HepG2 (cell line): ENCODE measurements around the gene DNAJA1. TPM values are rescaled to one million over a fixed set of nuclear protein-coding genes. Genes with fewer than 3 reads are reported as not detected.

Experiments used
- ARID5B ChIP-seq: IDR thresholded peaks from 2 replicates; pipeline ENCODE4 v1.4.0; 2020; ENCODE audit warnings: mild to moderate bottlenecking, missing genetic modification reagents
- FOXK1 ChIP-seq: sonication (generic); formaldehyde crosslinking; IDR thresholded peaks from 2 replicates; pipeline ENCODE4 v1.4.0; 2020; ENCODE audit warnings: low read depth, missing genetic modification reagents, borderline replicate concordance
- KDM6A ChIP-seq: IDR thresholded peaks from 2 replicates; pipeline ENCODE4 v1.6.1; 2016; ENCODE audit warnings: low read depth
- NFIC ChIP-seq: IDR thresholded peaks from 2 replicates; pipeline ENCODE4 v1.6.1; 2012; ENCODE audit warnings: mild to moderate bottlenecking, low read length, inconsistent platforms
- PHF21A ChIP-seq: sonication (generic); formaldehyde crosslinking; IDR thresholded peaks from 2 replicates; pipeline ENCODE4 v1.5.0; 2020; ENCODE audit warnings: mild to moderate bottlenecking, missing genetic modification reagents
- RBFOX2 ChIP-seq: fragments of 200-400 bp; formaldehyde crosslinking; IDR thresholded peaks from 2 replicates; pipeline ENCODE4 v1.6.1; 2017; ENCODE audit warnings: low read depth, mild to moderate bottlenecking, low read length
- RFX5 ChIP-seq: IDR thresholded peaks from 2 replicates; pipeline ENCODE4 v1.6.1; 2011; ENCODE audit warnings: low read depth, low read length, improper control_type of control experiment
- SOX5 ChIP-seq: IDR thresholded peaks from 2 replicates; pipeline ENCODE4 v1.6.1; 2016; ENCODE audit warnings: borderline replicate concordance
- U2AF1 ChIP-seq: fragments of 200-400 bp; formaldehyde crosslinking; optimal IDR thresholded peaks from 2 replicates; pipeline ENCODE3; 2017; ENCODE audit warnings: mild to moderate bottlenecking, low read depth, low read length
- ZBTB21 ChIP-seq: sonication (generic); formaldehyde crosslinking; IDR thresholded peaks from 2 replicates; pipeline ENCODE4 v1.4.0; 2020; ENCODE audit warnings: missing genetic modification reagents
- ZC3H4 ChIP-seq: sonication (generic); formaldehyde crosslinking; IDR thresholded peaks from 2 replicates; pipeline ENCODE4 v1.4.0; 2020; ENCODE audit warnings: missing genetic modification reagents, borderline replicate concordance
- ZHX2 ChIP-seq, 2 experiments: sonication (generic) in 1 of 2; formaldehyde crosslinking in 1 of 2; IDR thresholded peaks; 2 replicates each; pipeline versions ENCODE4 v1.6.1 to v1.9.0; 2014 to 2022; ENCODE audit warnings: antibody characterized with exemption in 1 of 2, borderline replicate concordance in 1 of 2, inconsistent platforms in 1 of 2, low read depth in 1 of 2, missing genetic modification reagents in 1 of 2
- ZNF329 ChIP-seq: sonication (generic); formaldehyde crosslinking; IDR thresholded peaks from 2 replicates; pipeline ENCODE4 v1.9.0; 2021; ENCODE audit warnings: low read depth, mild to moderate bottlenecking, missing genetic modification reagents
- ZNF616 ChIP-seq: sonication (generic); formaldehyde crosslinking; IDR thresholded peaks from 2 replicates; pipeline ENCODE4 v1.5.0; 2020; ENCODE audit warnings: low read depth, mild to moderate bottlenecking, missing genetic modification reagents
- ZNF773 ChIP-seq: sonication (generic); formaldehyde crosslinking; IDR thresholded peaks from 2 replicates; pipeline ENCODE4 v1.4.0; 2020; ENCODE audit warnings: missing genetic modification reagents, borderline replicate concordance
- polyA plus RNA-seq, 8 experiments: library from polyadenylated mRNA; depleted of rRNA in 3 of 8; stranded (reverse) in 7 of 8; unstranded in 1 of 8; fragments of >200 nt; fragmentation: Illumina TruSeq in 4 of 8; extraction: Trizol in 4 of 8; gene quantifications; 2 replicates each; pipeline versions ENCODE4 v1.2.1 to v1.2.3, GENCODE V29; 2011 to 2016; ENCODE audit warnings: low read depth in 4 of 8, missing spikeins in 1 of 8, mixed read lengths in 1 of 8; ENCODE audit not compliant: insufficient read depth in 1 of 8
- total RNA-seq, 5 experiments: library from RNA; depleted of rRNA; stranded (reverse); fragments of >200 nt; fragmentation: Illumina TruSeq; extraction: Trizol; gene quantifications; 2 replicates each; pipeline ENCODE4 v1.2.3, GENCODE V29; 2016; ENCODE audit warnings: low read depth in 1 of 5
- TF ChIP-seq, protein P1 (sequence below): sonication (generic); formaldehyde crosslinking; IDR thresholded peaks from 2 replicates; pipeline ENCODE4 v1.8.0; 2022; ENCODE audit warnings: missing genetic modification reagents, mild to moderate bottlenecking, borderline replicate concordance
- TF ChIP-seq, protein P2 (sequence below): sonication (generic); formaldehyde crosslinking; IDR thresholded peaks from 2 replicates; pipeline ENCODE4 v1.4.0; 2020; ENCODE audit warnings: mild to moderate bottlenecking, missing genetic modification reagents

Gene DNAJA1
- total and polyA plus RNA-seq, 2 of the 13 experiments (the other 11 are each of a cell fraction or from before 2014, with no cell fraction given): 95.9 to 306 TPM

DNA sequence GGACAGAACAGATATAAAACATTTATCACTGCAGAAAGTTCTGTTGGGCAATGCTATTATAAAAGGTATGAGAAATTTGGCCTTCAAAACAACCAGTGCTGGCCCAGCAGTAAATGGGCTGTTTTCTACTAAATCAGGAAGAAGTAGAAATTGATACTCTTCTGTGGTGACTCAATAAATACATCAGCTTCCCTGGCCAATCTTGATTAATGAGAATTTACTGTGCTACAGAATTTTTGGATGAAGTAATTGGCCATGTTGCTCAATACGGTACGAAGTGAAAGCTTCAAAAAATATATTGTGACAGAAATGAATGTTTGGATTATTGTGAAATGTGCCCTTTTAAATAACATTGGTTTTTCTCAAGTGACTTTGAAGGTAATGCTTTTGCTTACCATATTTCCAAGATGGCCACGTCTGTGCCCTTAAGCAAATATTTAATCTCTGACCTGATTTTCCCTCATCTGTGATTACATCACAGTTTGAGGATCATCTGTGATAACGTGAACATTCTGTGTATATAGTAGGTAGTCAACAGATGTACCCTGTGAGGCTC lies 4.2 kb downstream of the DNAJA1 start (continued):
- TF ChIP-seq ZHX2 (IDR thresholded peaks at IDR 0.05; ENCODE audit: low read depth): 0 out of 2 replicates have a peak, but pooled peaks have one; percentile 49
- TF ChIP-seq ZHX2 (CRISPR knock-in tag; IDR thresholded peaks at IDR 0.05; ENCODE audit: borderline replicate concordance): no peak
- TF ChIP-seq, protein P1, sequence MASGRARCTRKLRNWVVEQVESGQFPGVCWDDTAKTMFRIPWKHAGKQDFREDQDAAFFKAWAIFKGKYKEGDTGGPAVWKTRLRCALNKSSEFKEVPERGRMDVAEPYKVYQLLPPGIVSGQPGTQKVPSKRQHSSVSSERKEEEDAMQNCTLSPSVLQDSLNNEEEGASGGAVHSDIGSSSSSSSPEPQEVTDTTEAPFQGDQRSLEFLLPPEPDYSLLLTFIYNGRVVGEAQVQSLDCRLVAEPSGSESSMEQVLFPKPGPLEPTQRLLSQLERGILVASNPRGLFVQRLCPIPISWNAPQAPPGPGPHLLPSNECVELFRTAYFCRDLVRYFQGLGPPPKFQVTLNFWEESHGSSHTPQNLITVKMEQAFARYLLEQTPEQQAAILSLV: no peak
- TF ChIP-seq, protein P2, sequence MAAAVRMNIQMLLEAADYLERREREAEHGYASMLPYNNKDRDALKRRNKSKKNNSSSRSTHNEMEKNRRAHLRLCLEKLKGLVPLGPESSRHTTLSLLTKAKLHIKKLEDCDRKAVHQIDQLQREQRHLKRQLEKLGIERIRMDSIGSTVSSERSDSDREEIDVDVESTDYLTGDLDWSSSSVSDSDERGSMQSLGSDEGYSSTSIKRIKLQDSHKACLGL (CRISPR knock-in tag): no peak
- TF ChIP-seq ZBTB21: peak; percentile 77; the same call in 1 of the 2 replicates
- no peak for TF ChIP-seq U2AF1
- TF ChIP-seq RBFOX2: peak; percentile 45; the same call in 1 of the 2 replicates
- TF ChIP-seq FOXK1 (CRISPR knock-in tag): 0 out of 2 replicates have a peak, but pooled peaks have one; percentile 9
- TF ChIP-seq PHF21A (CRISPR knock-in tag): no peak
- TF ChIP-seq ZC3H4 (CRISPR knock-in tag): no peak
- TF ChIP-seq ARID5B (CRISPR knock-in tag): peak; percentile 77
- TF ChIP-seq NFIC: peak; percentile 31; the same call in 1 of the 2 replicates
- no peak for TF ChIP-seq ZNF616 (CRISPR knock-in tag)
- TF ChIP-seq KDM6A (CRISPR knock-in tag): no peak
- TF ChIP-seq SOX5: peak; percentile 19; the same call in 1 of the 2 replicates
- TF ChIP-seq RFX5: no peak
- TF ChIP-seq ZNF773 (CRISPR knock-in tag): no peak
- TF ChIP-seq ZNF329: no peak
